Measurements from ENCODE around the gene NEK7. TPM values are rescaled to one million over a fixed set of nuclear protein-coding genes. Genes with fewer than 3 reads are reported as not detected.
A peak's percentile ranks its signal among the peaks of the same experiment; 100 is the strongest.
"Not testable (repeated sequence)": the region's sequence is repeated elsewhere in the genome, so short reads cannot be mapped to it uniquely, and the experiment has no call there.

Gene NEK7
- total RNA-seq, 6 donors from 2014 or later, result 55.3 to 137 (median 112) TPM

- no peak for TF ChIP-seq EP300 (IDR thresholded peaks at IDR 0.05)
- TF ChIP-seq POLR2A (IDR thresholded peaks at IDR 0.05), result no peak
- no peak for TF ChIP-seq POLR2AphosphoS5 (IDR thresholded peaks at IDR 0.05)
- no peak for TF ChIP-seq CTCF (IDR thresholded peaks at IDR 0.05)
- DNase-seq, result no peak
- no peaks in the 10 kb centered on the region for H3K27me3 ChIP-seq
- 95 to 96% methylated on average over 3 of the region's 3 CpGs for WGBS, 2 donors
- H3K4me3 ChIP-seq, result no peak overlapping the region
- no peak for ATAC-seq (ENCODE audit: low FRiP score in 2 of 2)
- no peaks in the 10 kb centered on the region for H3K9me3 ChIP-seq
- no peaks in the 10 kb centered on the region for H3K4me1 ChIP-seq
- no peak overlapping the region for H3K27ac ChIP-seq
- no peaks in the 10 kb centered on the region for H3K36me3 ChIP-seq
Observed at GRCh38 chr1:198304431-198304830, 147.6 kb downstream of the NEK7 start.

- H3K4me3 ChIP-seq; H3K27me3 ChIP-seq; H3K4me1 ChIP-seq; H3K27ac ChIP-seq; ATAC-seq (ENCODE audit: low FRiP score in 2 of 2); H3K9me3 ChIP-seq: not testable (repeated sequence)
- H3K36me3 ChIP-seq, result peaks cover 0 to 13% (median 4%) of the 10 kb centered on the region in 4 donors
- WGBS, 2 donors, result 93 to 96% methylated on average over 15 of the region's 15 CpGs
- peak in 1 of 2 donors; percentile 57 for DNase-seq
Observed at GRCh38 chr1:198314817-198315216, 158.0 kb downstream of the NEK7 start.

- not testable (repeated sequence) for H3K27me3 ChIP-seq; H3K4me3 ChIP-seq; H3K9me3 ChIP-seq; H3K27ac ChIP-seq; DNase-seq; ATAC-seq (ENCODE audit: low FRiP score in 2 of 2); H3K4me1 ChIP-seq
- peaks cover 0 to 13% (median 4%) of the 10 kb centered on the region in 4 donors for H3K36me3 ChIP-seq
- WGBS, 2 donors, result 93 to 95% methylated on average over 8 of the region's 8 CpGs
Observed at GRCh38 chr1:198315331-198315730, 158.5 kb downstream of the NEK7 start.

- H3K27me3 ChIP-seq, result no peaks in the 10 kb centered on the region
- no peak for TF ChIP-seq POLR2A (IDR thresholded peaks at IDR 0.05)
- no peak for TF ChIP-seq EP300 (IDR thresholded peaks at IDR 0.05)
- no peak for TF ChIP-seq POLR2AphosphoS5 (IDR thresholded peaks at IDR 0.05)
- TF ChIP-seq CTCF (IDR thresholded peaks at IDR 0.05), result no peak
- ATAC-seq (ENCODE audit: low FRiP score in 2 of 2), result no peak
- H3K4me1 ChIP-seq, result no peaks in the 10 kb centered on the region
- peaks cover 0 to 14% (median 4%) of the 10 kb centered on the region in 4 donors for H3K36me3 ChIP-seq
- H3K9me3 ChIP-seq, result no peaks in the 10 kb centered on the region
- 67 to 96% methylated on average over 4 of the region's 4 CpGs for WGBS, 2 donors
- H3K27ac ChIP-seq, result no peak overlapping the region
- H3K4me3 ChIP-seq, result no peak overlapping the region
- DNase-seq, result no peak
Observed at GRCh38 chr1:198316546-198317100, 159.8 kb downstream of the NEK7 start.

GRCh38 chr1:198318085-198318484, 161.3 kb downstream of the NEK7 start:
- H3K36me3 ChIP-seq, result peaks cover 0 to 14% (median 4%) of the 10 kb centered on the region in 4 donors
- no peaks in the 10 kb centered on the region for H3K9me3 ChIP-seq
- no peak overlapping the region for H3K27ac ChIP-seq
- peak in 1 of 2 donors; percentile 36 for ATAC-seq (ENCODE audit: low FRiP score in 2 of 2)
- no peak for DNase-seq
- H3K27me3 ChIP-seq, result no peaks in the 10 kb centered on the region
- H3K4me3 ChIP-seq, result no peak overlapping the region
- WGBS, 2 donors, result 91 to 97% methylated on average over 1 of the region's 1 CpG
- no peaks in the 10 kb centered on the region for H3K4me1 ChIP-seq
- TF ChIP-seq CTCF (IDR thresholded peaks at IDR 0.05), result no peak
- TF ChIP-seq POLR2A (IDR thresholded peaks at IDR 0.05), result no peak
- no peak for TF ChIP-seq POLR2AphosphoS5 (IDR thresholded peaks at IDR 0.05)
- TF ChIP-seq EP300 (IDR thresholded peaks at IDR 0.05), result no peak

GRCh38 chr1:198320759-198321158, 164.0 kb downstream of the NEK7 start:
- no peaks in the 10 kb centered on the region for H3K9me3 ChIP-seq
- ATAC-seq (ENCODE audit: low FRiP score in 2 of 2) (no peak), DNase-seq (no peak)
- H3K36me3 ChIP-seq, result peaks cover 0 to 5% (median 2%) of the 10 kb centered on the region in 4 donors
- H3K27ac ChIP-seq, result no peak overlapping the region
- no peaks in the 10 kb centered on the region for H3K4me1 ChIP-seq
- H3K27me3 ChIP-seq, result no peaks in the 10 kb centered on the region
- WGBS, 2 donors, result 70 to 71% methylated on average over 6 of the region's 6 CpGs
- no peak overlapping the region for H3K4me3 ChIP-seq
- TF ChIP-seq POLR2AphosphoS5 (IDR thresholded peaks at IDR 0.05), result no peak
- TF ChIP-seq POLR2A (IDR thresholded peaks at IDR 0.05), result no peak
- no peak for TF ChIP-seq EP300 (IDR thresholded peaks at IDR 0.05)
- TF ChIP-seq CTCF (IDR thresholded peaks at IDR 0.05), result no peak

All from upper lobe of left lung (tissue), 6 donors.